GM12892 (cell line): Measurements from ENCODE around the gene TRNT1.

Source experiments
- DNase-seq: peaks from one replicate; pipeline ENCODE4 v3.0.0; 2011; ENCODE audit not compliant: insufficient read length
- FAIRE-seq: peaks from 2 replicates; lab custom pipeline; 2011; peaks lifted over from hg19 to GRCh38; lab: Jason Lieb, UNC
- POLR2A ChIP-seq: IDR thresholded peaks from 2 replicates; pipeline ENCODE4 v1.6.1; 2011; ENCODE audit warnings: low read depth, low read length, control low read depth
- POLR2AphosphoS5 ChIP-seq: IDR thresholded peaks from 2 replicates; pipeline ENCODE4 v1.6.1; 2011; ENCODE audit warnings: low read depth, low read length, control low read depth
- TAF1 ChIP-seq: IDR thresholded peaks from 2 replicates; pipeline ENCODE4 v1.6.1; 2011; ENCODE audit warnings: low read depth, mild to moderate bottlenecking, control low read depth, low read length, borderline replicate concordance

Gene TRNT1

GRCh38 chr3:3117651-3118050 is 9.1 kb upstream of the TRNT1 start:
- DNase-seq (no peak), FAIRE-seq (no peak)
- TF ChIP-seq POLR2AphosphoS5 (no peak), POLR2A (no peak), TAF1 (no peak)

GRCh38 chr3:3119393-3119851 is 7.3 kb upstream of the TRNT1 start:
- TF ChIP-seq TAF1 (no peak), POLR2A (no peak), POLR2AphosphoS5 (no peak)
- DNase-seq (no peak), FAIRE-seq (peak; percentile 24)

- FAIRE-seq (no peak), DNase-seq (no peak)
- TF ChIP-seq TAF1 (no peak), POLR2A (no peak), POLR2AphosphoS5 (no peak)
Observed at GRCh38 chr3:3125977-3126376, 763 bp upstream of the TRNT1 start.

GRCh38 chr3:3127432-3128010 is 781 bp downstream of the TRNT1 start:
- TF ChIP-seq TAF1 (no peak), POLR2AphosphoS5 (no peak), POLR2A (no peak)
- DNase-seq: no peak

GRCh38 chr3:3129579-3129978 is 2.8 kb downstream of the TRNT1 start:
- FAIRE-seq (no peak), DNase-seq (no peak)
- TF ChIP-seq POLR2AphosphoS5: no peak
- no peak for TF ChIP-seq POLR2A
- no peak for TF ChIP-seq TAF1

More at GRCh38 chr3:3127432-3128010, 781 bp downstream of the TRNT1 start:
- FAIRE-seq: peak; percentile 76

- FAIRE-seq (no peak), DNase-seq (no peak)
- TF ChIP-seq TAF1 (no peak), POLR2A (no peak), POLR2AphosphoS5 (no peak)
Observed at GRCh38 chr3:3133500-3133899, 6.8 kb downstream of the TRNT1 start.

GRCh38 chr3:3134750-3135448 is 8.2 kb downstream of the TRNT1 start:
- no peak for FAIRE-seq
- TF ChIP-seq TAF1: no peak
- peak; percentile 7; the same call in 1 of the 2 replicates for TF ChIP-seq POLR2AphosphoS5
- DNase-seq: no peak

GRCh38 chr3:3137526-3137925 is 10.8 kb downstream of the TRNT1 start:
- TF ChIP-seq POLR2AphosphoS5 (no peak), POLR2A (no peak), TAF1 (no peak)
- no peak for FAIRE-seq
- DNase-seq: no peak

- no peak for DNase-seq
- FAIRE-seq: no peak
- TF ChIP-seq TAF1 (no peak), POLR2A (no peak), POLR2AphosphoS5 (no peak)
Observed at GRCh38 chr3:3141939-3142338, 15.2 kb downstream of the TRNT1 start.

GRCh38 chr3:3145831-3146230 is 19.1 kb downstream of the TRNT1 start:
- no peak for FAIRE-seq
- TF ChIP-seq TAF1 (no peak), POLR2A (no peak)
- no peak for DNase-seq

- TF ChIP-seq POLR2AphosphoS5 (no peak), TAF1 (no peak), POLR2A (no peak)
- FAIRE-seq: no peak
- no peak for DNase-seq
Observed at GRCh38 chr3:3149560-3149959, 22.8 kb downstream of the TRNT1 start.

- FAIRE-seq (no peak), DNase-seq (no peak)
- TF ChIP-seq POLR2A: no peak
- no peak for TF ChIP-seq POLR2AphosphoS5
- no peak for TF ChIP-seq TAF1
Observed at GRCh38 chr3:3151513-3151912, 24.8 kb downstream of the TRNT1 start.
